A673 (cell line): Measurements from ENCODE around the gene CAP2.

Experiments used
- EZH2 ChIP-seq: fragments of 200-600 bp; sonication (generic); IDR thresholded peaks from 2 replicates; pipeline ENCODE4 v1.6.1; 2017; ENCODE audit warnings: borderline replicate concordance, low read depth, mild to moderate bottlenecking, mixed read lengths, antibody characterized with exemption, low read length; ENCODE audit not compliant: poor library complexity, severe bottlenecking
- TF ChIP-seq, protein P1 (sequence below): fragments of 300-800, 200-600 bp; sonication (generic); conservative IDR thresholded peaks from 2 replicates; pipeline ENCODE4 v1.5.1; 2017; ENCODE audit warnings: low read depth, mild to moderate bottlenecking, antibody characterized with exemption, low read length, moderate library complexity, mixed read lengths

DNA sequence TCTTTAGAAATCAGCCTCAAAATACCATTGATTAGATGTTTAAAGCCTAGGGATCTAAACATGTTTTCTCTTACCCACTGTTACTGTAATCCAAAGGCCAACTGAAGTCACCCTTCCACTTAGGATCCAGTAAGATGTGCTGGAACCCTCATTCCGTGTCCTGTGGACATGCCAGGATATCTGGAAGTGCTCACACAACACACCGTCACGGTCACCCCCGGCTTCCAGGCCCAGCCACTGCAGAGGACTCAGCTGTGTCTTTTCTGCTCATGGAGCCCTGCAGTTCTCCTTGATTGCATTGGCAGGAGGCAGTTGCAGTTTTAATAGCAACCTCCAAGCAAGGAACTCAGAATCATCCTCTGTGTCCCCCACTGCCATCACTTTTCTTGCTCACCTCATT, 93.3 kb downstream of the CAP2 start:
- TF ChIP-seq, protein P1, sequence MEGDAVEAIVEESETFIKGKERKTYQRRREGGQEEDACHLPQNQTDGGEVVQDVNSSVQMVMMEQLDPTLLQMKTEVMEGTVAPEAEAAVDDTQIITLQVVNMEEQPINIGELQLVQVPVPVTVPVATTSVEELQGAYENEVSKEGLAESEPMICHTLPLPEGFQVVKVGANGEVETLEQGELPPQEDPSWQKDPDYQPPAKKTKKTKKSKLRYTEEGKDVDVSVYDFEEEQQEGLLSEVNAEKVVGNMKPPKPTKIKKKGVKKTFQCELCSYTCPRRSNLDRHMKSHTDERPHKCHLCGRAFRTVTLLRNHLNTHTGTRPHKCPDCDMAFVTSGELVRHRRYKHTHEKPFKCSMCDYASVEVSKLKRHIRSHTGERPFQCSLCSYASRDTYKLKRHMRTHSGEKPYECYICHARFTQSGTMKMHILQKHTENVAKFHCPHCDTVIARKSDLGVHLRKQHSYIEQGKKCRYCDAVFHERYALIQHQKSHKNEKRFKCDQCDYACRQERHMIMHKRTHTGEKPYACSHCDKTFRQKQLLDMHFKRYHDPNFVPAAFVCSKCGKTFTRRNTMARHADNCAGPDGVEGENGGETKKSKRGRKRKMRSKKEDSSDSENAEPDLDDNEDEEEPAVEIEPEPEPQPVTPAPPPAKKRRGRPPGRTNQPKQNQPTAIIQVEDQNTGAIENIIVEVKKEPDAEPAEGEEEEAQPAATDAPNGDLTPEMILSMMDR, result no peak
- TF ChIP-seq EZH2, result no peak
